HG03045 (cell line): ENCODE results near the gene IL6ST.
A peak's percentile ranks its signal among the peaks of the same experiment; 100 is the strongest.

Experiments
- ATAC-seq: cut with Tn5 transposase; IDR thresholded peaks from one replicate; pipeline ENCODE4 v1.9.1; 2021; ENCODE audit warnings: mild to moderate bottlenecking, moderate library complexity; ENCODE audit not compliant: unreplicated experiment

IL6ST gene

DNA sequence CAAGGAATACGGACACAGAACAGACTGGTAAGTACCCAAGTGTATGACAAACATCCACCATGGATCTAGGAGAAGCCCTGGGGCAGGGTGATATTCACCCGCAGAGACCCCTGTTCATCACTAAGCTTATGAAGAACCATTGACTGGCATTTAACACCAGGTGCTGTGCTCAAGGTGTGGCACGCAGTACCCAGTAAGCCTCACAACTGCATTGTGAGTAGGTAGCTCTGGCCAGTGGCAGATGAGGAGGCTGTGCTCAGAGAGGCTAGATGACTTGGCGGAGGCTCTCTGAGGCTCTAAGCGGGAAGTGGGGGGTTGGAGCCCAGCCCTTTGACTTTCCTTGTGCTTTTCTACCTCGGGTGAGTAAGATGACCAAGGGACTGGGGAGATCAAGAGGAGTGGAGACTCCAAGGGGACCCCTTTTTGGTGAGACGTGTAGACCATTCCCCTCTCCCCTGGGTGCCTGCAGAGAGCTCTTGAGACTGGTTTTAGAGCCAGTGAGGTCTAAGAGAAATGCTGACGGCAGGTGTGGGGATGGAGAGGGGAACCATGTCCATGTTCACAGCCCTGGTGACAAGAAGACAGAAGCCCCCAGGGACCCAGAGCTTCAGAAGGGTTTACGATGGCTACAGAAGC, 70.8 kb downstream of the IL6ST start:
- ATAC-seq, result no peak

DNA sequence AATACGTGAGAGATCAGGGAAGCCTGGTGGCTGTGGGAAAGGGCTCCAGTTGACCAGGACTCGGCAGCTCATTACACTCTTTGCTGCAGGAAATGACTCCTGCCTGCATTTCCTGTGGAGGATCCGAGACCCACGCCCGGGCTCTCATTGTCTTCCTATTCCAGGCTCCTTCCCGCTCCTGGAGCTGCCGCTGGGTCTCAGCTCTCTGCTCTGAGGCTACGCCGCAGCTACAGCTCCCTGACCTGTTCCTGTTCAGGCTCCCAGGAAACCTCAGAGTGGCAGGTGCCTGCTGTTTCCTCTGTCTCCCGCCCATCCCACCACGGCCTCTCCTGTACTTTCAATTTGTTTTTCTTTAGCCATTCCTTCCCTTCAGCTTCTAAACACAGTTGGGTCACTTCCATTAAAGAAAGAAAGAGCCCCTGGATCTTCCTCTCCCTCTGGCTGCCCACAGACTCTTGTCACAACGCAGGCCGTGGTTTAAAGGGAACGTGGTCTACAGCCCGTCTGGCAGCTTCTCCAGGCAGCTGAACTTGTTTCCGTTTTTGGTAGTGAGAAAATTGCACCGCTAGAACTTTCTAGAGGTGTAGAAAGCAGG, 71.5 kb downstream of the IL6ST start:
- ATAC-seq, result no peak

DNA sequence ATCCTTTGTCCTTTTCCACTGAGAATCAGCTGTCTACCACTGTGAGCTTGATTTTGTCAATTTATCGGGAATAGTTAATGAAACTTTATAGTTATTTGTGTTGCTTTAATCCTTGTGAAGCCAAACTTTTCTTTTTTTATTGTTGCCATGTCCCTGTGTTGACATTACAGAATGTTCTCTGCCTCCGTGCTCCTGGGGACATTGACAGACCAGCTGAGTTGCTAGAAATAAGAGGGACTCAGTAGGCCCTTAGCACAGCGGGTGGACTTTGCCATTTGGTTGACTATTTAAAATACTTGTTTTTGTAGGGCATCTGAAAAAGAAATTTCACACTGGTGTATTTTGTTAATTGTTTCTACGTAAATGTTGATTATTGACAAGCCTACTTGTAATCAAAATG, 73.1 kb downstream of the IL6ST start:
- no peak for ATAC-seq

DNA sequence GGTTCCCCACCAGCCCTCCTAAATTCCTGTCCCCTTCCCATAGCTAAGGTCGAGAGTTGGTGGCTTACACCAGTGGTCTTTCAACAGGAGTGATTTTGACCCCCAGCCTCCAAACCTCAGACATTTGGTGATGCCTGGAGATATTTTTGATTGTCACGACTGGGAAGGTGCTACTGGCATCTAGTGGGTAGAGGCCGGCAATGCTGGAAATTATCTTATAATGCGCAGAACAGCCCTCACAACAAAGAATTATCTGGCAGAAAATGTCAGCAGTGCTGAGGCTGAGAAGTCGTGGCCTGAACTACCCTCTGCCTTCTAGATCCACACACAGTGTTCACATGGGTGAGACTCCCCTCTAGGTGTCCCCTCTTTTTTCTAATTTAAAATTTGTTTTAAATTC, 74.0 kb downstream of the IL6ST start:
- ATAC-seq, result no peak

DNA sequence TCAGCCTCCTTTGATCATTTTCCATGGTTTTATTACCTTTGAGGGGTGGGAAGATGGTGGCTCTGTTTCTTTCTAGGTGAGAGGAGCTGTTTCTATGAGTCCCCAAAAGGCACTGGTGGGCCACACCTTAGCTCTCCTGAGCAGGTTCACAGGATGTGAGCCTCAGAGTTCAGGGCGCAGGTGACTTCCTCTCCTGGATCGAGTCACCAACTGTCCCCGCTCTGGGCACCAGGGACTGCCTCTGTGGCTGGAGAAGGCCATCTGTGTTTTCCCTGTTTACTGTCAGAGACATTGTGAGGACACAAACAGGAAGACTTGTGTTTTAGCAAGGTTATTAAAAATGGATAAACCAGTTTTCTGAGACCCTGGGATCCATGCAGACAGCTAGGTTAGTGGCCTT, 75.1 kb downstream of the IL6ST start:
- ATAC-seq, result no peak

DNA sequence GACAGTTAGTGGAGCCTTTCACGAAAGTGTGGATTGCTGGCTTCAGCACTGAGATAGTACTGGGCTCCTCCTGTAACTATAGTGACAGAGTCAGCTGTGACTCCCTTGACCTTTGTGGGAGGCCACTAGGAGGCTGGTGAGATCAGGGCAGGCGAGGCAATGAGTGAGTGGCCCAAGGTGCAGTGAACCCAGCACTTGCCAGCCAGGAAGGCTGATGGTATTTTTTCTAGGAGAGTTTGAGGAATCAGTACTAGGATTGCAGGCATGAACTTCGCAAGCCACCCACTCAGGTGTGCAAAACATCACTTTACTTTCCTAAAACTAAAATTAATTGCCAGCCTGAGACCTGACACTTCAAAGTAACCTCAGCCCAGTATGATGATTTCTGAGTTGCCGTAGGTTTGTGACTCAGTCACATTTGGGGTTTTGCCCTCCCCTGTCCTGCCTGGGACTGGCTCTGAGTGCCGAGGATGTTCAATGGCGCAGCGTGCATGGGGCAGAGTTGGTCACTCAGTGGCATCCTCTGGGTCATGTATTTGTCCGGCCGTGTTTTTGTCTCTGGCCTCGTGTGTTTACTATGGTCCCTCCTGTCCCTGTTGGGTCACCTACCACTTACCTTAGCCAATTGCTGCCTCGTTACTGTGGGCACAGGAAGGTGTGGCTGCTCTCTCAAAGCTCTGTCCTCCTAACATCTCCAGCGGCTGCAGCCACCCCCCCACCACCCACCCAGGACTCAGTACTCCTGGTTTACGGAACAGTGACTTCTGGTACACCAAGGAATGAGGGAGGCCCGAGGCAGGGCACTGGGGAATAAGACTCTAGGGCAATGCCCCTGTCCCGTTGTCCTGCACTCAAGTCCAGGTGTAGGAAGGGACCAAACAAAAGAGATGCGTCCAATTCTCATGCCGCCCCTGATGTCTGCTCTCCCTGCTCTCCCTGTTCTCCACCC, 76.4 kb downstream of the IL6ST start:
- ATAC-seq, result no peak

DNA sequence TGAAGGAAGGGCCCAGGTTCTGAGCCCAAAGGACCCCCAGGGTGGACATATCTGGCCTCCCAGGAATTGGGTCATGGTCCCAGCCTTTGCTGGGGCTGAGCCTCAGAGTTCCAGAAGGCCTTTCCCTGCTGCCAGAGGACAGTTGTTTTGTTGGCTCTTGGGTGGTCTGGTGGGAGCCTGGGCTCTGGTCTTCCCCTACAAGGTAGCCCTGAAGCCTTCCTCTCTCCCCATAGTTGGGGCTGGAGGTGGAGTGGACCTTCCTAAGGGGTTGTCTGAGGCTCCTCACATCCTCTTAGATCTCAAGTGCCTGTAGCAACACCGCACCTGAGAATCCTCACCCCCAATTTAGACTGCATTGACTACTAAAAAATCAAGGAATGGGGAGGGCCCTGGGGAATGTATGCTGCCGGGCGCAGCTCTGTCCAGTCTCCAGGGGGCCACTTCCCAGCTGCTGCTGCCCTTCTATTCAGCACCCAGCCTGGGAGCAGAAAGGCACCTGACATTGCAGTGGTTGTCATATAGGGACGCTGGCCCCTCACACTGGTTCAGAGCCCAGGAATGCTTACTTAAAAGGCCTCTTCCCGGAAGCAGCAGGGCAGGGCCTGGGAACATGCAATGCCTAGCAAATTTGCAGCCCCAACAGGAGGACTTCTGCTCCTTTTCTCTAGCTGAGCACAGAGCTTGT, 77.2 kb downstream of the IL6ST start:
- ATAC-seq, result no peak

DNA sequence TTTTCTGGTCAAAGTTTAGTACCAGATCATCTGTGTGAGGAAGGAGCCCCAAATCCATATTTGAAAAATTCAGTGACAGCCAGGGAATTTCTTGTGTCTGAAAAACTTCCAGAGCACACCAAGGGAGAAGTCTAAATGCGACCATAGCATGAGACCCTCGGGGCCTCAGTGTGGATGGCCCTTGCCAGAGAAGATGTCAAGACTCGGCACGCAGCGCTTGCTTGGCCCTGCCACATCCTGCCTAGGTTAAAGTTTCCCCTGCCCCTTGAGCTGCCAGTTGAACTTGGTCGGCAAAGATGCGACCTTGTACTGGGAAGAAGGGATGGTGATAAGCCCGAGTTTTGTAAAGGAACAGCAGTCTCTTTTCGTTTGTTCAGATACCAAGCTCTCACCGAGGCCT, 77.8 kb downstream of the IL6ST start:
- ATAC-seq, result no peak

DNA sequence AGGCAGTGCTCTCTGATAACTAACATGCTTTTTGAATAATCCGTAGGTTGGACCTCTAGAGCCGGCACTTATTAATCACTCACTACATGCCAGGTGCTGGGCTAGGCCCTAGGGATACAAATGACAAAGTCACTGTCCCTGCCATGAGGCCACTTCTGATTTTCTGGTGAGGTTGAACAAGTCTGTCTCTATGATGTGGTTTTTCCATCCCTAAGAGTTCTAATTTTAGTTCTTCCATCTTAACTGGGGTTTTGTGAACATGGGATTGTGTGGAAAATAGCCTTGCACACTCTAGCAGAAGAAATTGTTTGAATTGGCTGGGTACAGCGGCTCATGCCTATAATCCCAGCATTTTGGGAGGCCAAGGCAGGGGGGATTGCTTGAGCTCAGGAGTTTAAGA, 79.0 kb downstream of the IL6ST start:
- no peak for ATAC-seq

DNA sequence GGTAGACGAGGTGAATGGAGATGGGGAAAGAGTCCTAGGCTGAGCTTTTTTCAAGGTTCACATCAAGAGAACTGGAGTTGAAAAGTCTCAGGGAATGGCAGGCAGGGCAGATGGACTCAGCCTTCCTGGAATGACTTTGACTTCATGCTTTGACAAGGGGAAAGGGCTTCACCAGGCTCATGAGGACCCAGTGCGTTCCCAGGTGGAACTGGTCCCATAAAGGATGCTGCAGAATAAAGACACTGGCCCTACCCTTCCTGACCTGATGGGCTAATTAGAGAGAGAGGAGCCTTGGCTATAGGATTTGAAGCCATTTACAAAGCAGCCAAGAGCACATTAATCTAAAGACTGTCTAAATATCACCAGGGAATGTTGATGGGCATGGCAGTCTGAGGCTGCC, 79.8 kb downstream of the IL6ST start:
- no peak for ATAC-seq

DNA sequence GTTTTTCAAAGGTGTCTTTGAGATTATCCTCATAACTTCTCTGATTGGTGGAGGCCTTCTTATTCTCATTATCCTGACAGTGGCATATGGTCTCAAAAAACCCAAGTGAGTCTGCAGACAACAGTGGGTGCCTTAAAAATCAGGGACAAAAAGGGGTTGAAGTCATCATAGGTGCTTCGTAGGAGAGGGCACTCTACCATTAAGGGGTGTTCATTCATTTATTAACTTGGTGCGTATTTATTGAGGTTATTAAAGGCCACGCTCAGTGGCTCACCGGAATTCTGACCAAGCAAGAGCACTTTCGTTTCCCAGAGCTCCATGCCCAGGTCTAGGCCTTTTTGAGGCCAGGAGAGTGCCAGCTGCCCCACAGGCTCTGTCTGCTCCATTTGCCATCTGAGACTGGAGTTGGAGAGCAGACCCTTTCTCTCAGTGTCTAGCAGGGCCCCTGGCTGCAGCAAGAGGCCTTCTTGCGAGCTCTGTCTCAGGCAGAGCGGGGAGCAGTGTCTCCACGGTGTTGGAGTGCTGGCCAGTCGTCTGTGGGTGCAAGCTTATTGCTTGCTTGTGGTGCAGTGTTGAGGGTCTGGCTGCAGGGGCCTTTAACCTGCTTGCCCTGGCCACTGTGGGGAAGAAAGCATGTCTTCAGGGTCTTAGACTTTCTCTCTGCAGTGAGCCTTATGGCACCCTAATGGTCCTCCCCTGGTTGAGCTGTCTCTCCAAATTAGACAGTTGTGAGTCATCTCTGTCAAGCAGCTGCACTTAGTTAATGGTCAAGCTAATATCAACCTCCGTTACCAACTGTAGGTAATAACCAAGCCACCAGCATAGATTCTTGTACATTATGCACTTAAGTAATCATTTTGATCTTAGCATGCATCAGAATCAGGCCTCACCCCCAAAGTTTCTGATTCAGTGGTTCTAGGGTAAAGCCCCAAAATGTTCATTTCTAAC, 81.0 kb downstream of the IL6ST start:
- ATAC-seq, result no peak

DNA sequence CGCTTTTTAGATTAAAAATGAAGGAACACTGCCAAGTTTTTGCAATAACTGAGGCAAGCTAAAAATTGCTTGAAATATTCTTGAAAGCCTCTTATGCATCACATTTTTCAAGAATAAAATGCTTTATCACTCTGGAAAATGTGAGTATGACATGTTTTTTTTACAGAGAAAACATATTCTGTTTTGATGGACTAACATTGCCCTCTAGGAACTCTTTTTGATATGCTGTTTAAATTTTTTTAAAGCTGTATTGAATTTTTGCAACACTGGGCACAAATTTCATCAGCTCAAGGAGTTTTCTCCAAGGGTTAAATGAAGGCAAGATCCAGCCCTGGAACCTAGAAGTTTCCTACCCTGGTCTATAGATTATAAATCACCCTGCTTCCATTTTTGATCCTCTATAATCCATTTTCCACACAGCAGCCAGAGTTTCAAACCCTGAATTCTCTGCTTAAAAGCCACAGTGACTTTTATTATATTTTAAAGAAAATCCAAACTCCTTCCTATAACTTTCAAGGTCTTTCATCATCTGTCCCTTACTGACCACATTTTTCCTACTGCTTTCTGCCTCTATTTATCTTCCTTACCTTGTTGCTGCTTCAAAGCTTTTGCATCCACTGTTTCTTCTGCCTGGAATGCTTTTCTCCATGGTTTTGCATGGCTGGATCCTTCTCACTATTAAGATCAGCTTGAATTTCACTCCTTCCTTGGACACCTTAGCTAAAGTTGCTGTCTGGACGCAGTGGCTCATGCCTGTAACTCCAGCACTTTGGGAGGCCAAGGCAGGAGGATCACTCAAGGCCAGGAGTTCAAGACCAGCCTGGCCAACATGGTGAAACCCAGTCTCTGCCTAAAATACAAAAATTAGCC, 82.7 kb downstream of the IL6ST start:
- no peak for ATAC-seq

DNA sequence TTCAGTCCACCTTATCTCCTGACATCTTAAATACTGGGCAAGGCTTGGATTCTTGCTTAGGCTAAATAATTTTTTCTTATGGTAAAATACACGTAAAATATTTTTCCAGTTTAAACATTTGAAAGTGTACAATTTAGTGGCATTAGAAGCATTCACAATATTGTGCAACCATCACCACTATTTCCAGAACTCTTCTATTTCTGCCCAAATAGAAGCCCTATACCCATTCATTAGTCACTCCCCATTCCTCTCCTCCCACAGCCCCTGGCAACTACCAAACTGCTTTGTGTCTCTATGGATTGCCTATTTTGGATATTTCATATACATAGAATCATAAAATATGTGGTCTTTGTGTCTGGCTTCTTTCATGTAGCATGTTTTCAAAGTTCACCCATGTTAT, 86.0 kb downstream of the IL6ST start:
- no peak for ATAC-seq

DNA sequence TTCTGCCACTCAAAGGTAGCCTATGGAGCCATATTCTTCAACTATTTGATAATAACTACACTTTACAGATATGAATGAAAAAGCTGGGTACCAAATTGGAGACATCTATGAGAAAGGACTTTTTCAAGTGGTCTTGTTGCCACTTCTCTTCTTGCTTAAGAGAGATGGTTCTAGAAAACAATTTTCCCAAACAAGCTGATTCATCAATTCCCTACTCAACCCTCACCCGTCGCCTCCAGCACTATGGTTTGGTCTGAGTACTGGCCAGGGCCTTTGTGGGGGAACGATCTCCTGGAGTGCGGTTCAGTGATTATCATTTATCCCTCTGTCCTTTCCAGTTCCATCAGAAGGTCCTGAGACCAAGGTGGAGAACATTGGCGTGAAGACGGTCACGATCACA, 86.8 kb downstream of the IL6ST start:
- no peak for ATAC-seq

DNA sequence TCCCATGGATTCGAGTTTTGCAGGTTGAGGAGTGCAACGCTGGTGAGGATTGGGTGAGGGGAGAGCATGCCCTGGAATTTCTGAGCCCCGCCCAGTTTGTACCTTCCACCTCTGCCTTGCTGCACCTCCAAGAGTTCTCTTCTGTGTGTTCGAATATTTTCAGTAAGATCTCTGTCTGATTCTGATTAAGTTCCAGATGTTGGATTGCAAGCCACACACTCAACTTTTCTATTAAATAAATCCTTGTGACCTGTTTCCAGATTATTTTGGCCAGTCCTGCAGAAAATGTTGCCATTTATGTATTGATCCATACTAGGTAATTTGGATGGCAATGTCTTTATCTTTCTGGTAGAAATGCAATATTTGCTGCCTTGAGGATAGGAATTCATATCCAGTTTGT, 89.5 kb downstream of the IL6ST start:
- no peak for ATAC-seq

DNA sequence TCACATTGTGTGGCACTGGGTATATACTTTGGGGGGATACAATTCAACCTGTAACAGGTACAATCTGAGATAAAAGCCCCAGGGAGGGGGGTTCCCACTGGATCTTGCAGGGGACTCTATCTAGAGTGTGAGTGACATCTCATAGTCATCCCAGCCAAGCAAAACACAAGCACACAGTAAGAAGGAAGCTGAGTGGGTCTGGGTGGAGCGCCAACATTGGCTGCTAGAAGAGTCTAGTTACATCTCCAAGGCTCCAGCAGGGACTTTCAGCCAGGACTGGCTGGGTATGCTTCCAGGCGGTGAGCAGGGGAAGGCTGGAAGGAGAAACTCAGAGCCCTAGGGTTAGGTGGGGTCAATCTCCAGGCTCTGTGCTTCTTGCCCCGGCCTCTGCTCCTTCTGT, 90.6 kb downstream of the IL6ST start:
- ATAC-seq, result no peak

DNA sequence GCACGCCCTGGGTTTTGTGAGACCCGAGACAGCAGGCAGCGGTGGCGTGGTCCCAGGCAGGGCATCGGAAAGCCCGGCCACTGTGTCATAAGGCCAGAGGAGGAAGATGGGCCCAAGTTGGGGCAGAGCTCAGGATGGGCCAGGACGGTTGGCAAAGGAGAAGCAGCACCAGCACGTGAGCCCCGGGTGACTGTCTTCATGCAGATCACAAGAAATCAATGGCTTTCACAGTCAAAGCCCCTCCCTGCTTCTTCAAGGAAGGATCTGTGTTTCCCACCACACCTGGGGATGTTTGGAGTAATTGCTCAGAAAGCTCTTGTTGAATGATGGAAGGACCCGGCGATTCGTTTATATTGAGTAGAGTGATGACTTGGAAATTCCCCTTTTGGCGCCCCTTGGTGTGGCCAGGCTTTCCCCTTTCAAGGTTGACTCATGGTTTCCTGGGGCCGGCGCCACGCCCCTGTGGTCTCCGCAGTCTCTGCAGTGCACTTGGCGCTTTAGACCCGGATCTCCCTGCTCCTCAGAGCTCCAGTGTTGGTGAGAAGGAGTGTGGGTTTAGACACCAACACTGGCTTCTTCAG, 91.6 kb downstream of the IL6ST start:
- ATAC-seq, result peak; percentile 83

DNA sequence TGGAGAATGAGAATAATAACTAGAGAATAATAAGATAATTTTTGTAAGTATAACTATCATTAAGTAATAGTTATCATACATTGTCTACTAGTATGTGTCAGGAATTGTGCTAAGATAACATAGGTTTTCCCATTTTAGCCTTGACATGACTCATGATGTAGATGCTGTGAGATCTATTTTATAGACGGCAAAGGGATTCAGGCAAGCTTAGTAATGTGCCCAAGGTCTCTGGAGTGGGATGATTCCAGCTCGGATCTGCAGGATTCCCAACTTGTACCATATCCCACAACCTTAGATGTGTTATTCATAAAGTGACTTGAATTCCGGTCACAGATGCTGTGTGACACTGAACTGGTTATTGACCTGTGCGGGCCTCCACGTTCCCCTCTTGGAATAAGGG, 92.1 kb downstream of the IL6ST start:
- no peak for ATAC-seq

DNA sequence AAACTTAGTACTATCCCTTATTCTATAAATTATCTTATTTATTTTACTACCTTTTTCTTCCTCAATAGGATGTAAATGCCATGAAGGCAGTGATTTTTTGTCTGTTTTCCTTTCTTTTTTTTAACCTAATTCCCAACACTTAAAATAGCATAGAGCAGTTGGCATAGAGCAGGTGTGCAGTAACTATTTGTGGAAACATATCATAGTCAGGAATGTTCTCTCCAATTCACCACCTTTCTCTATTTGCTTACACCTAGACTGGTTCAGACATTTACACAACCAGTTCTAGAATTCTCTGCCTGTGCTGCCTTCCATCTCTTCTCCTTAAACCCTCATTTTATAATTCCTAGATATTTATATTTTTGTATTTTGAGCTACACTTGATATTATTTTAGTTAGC, 94.0 kb downstream of the IL6ST start:
- ATAC-seq, result no peak
